Measurements from ENCODE around the gene KDM4C. TPM values are rescaled to one million over a fixed set of nuclear protein-coding genes. Genes with fewer than 3 reads are reported as not detected.
A peak's percentile ranks its signal among the peaks of the same experiment; 100 is the strongest.

The KDM4C gene
- total and polyA plus RNA-seq, 4 donors, result 18.9 to 69.5 (median 29.1) TPM

GRCh38 chr9:6818292-6818922, 60.6 kb downstream of the KDM4C start:
- no peak overlapping the region for H3K27ac ChIP-seq (ENCODE audit: low read depth, low read length)
- no peaks in the 10 kb centered on the region for H3K4me1 ChIP-seq (ENCODE audit: control insufficient read depth, insufficient read depth, low read length)
- no peaks in the 10 kb centered on the region for H3K9me3 ChIP-seq (ENCODE audit: control insufficient read depth, insufficient read depth, low read length)
- H3K4me3 ChIP-seq (ENCODE audit: low read depth, low read length), result no peak overlapping the region
- no CpG with 5 or more reads among the region's 4 CpGs for WGBS (ENCODE audit: insufficient coverage)
- H3K36me3 ChIP-seq (ENCODE audit: control insufficient read depth, insufficient read depth, low read length), result no peaks in the 10 kb centered on the region
- no peaks in the 10 kb centered on the region for H3K27me3 ChIP-seq (ENCODE audit: control insufficient read depth, insufficient read depth, low read length)
- no peak for DNase-seq (ENCODE audit: low read depth in 4 of 6, low spot score in 6 of 6)

- 86% methylated on average over 1 of the region's 2 CpGs for WGBS (ENCODE audit: insufficient coverage)
- no peak overlapping the region for H3K27ac ChIP-seq (ENCODE audit: low read depth, low read length)
- no peaks in the 10 kb centered on the region for H3K4me1 ChIP-seq (ENCODE audit: control insufficient read depth, insufficient read depth, low read length)
- H3K36me3 ChIP-seq (ENCODE audit: control insufficient read depth, insufficient read depth, low read length), result no peaks in the 10 kb centered on the region
- H3K4me3 ChIP-seq (ENCODE audit: low read depth, low read length), result no peak overlapping the region
- no peaks in the 10 kb centered on the region for H3K27me3 ChIP-seq (ENCODE audit: control insufficient read depth, insufficient read depth, low read length)
- no peaks in the 10 kb centered on the region for H3K9me3 ChIP-seq (ENCODE audit: control insufficient read depth, insufficient read depth, low read length)
- no peak for DNase-seq (ENCODE audit: low read depth in 4 of 6, low spot score in 6 of 6)
Measured at GRCh38 chr9:6819112-6819511, 61.3 kb downstream of the KDM4C start.

- Histone ChIP-seq H3K4me1 (ENCODE audit: control insufficient read depth, insufficient read depth, low read length) (no peaks in the 10 kb centered on the region), H3K27ac (ENCODE audit: low read depth, low read length) (no peak overlapping the region), H3K27me3 (ENCODE audit: control insufficient read depth, insufficient read depth, low read length) (no peaks in the 10 kb centered on the region), H3K36me3 (ENCODE audit: control insufficient read depth, insufficient read depth, low read length) (no peaks in the 10 kb centered on the region), H3K9me3 (ENCODE audit: control insufficient read depth, insufficient read depth, low read length) (no peaks in the 10 kb centered on the region), H3K4me3 (ENCODE audit: low read depth, low read length) (no peak overlapping the region)
- DNase-seq (ENCODE audit: low read depth in 4 of 6, low spot score in 6 of 6), result no peak
- WGBS (ENCODE audit: insufficient coverage), result no CpG with 5 or more reads among the region's 3 CpGs
Measured at GRCh38 chr9:6819529-6819928, 61.8 kb downstream of the KDM4C start.

GRCh38 chr9:6822696-6823095, 64.9 kb downstream of the KDM4C start:
- H3K4me1 ChIP-seq (ENCODE audit: control insufficient read depth, insufficient read depth, low read length), result no peaks in the 10 kb centered on the region
- no peak overlapping the region for H3K27ac ChIP-seq (ENCODE audit: low read depth, low read length)
- WGBS (ENCODE audit: insufficient coverage), result no CpG with 5 or more reads among the region's 3 CpGs
- no peak for DNase-seq (ENCODE audit: low read depth in 4 of 6, low spot score in 6 of 6)
- no peaks in the 10 kb centered on the region for H3K27me3 ChIP-seq (ENCODE audit: control insufficient read depth, insufficient read depth, low read length)
- H3K9me3 ChIP-seq (ENCODE audit: control insufficient read depth, insufficient read depth, low read length), result no peaks in the 10 kb centered on the region
- no peak overlapping the region for H3K4me3 ChIP-seq (ENCODE audit: low read depth, low read length)
- H3K36me3 ChIP-seq (ENCODE audit: control insufficient read depth, insufficient read depth, low read length), result no peaks in the 10 kb centered on the region

- H3K9me3 ChIP-seq (ENCODE audit: control insufficient read depth, insufficient read depth, low read length), result no peaks in the 10 kb centered on the region
- no peak overlapping the region for H3K4me3 ChIP-seq (ENCODE audit: low read depth, low read length)
- H3K27ac ChIP-seq (ENCODE audit: low read depth, low read length), result no peak overlapping the region
- 79% methylated on average over 2 of the region's 4 CpGs for whole genome bisulfite sequencing (ENCODE audit: insufficient coverage)
- no peaks in the 10 kb centered on the region for H3K36me3 ChIP-seq (ENCODE audit: control insufficient read depth, insufficient read depth, low read length)
- H3K27me3 ChIP-seq (ENCODE audit: control insufficient read depth, insufficient read depth, low read length), result no peaks in the 10 kb centered on the region
- H3K4me1 ChIP-seq (ENCODE audit: control insufficient read depth, insufficient read depth, low read length), result no peaks in the 10 kb centered on the region
- peak; percentile 62 to 95 (median 70) for DNase-seq (ENCODE audit: low read depth in 4 of 6, low spot score in 6 of 6)
Measured at GRCh38 chr9:6827439-6828145, 69.8 kb downstream of the KDM4C start.

DNA sequence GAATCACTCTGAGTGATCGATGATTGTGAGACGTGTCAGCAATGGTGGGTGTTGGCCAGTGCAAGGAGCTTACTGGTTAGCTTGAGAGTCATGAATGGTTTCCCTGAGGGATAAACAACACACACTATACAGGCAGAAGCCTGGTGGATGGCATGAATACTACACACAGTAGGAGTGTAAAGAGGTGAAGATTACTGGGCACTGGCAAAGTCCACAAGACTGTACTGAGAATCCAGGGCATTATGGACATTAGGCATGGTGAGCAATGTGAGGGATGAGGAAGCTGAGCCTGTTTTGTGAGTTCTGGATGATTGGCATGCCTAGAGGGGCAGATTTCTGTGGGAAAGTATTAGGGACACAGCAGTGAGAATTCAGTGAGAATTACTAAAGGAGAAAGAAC, 71.3 kb downstream of the KDM4C start:
- H3K27me3 ChIP-seq (ENCODE audit: control insufficient read depth, insufficient read depth, low read length), result no peaks in the 10 kb centered on the region
- H3K9me3 ChIP-seq (ENCODE audit: control insufficient read depth, insufficient read depth, low read length), result no peaks in the 10 kb centered on the region
- no CpG with 5 or more reads among the region's 2 CpGs for WGBS (ENCODE audit: insufficient coverage)
- no peak overlapping the region for H3K4me3 ChIP-seq (ENCODE audit: low read depth, low read length)
- peaks cover under 1% of the 10 kb centered on the region for H3K36me3 ChIP-seq (ENCODE audit: control insufficient read depth, insufficient read depth, low read length)
- H3K27ac ChIP-seq (ENCODE audit: low read depth, low read length), result no peak overlapping the region
- H3K4me1 ChIP-seq (ENCODE audit: control insufficient read depth, insufficient read depth, low read length), result no peaks in the 10 kb centered on the region
- DNase-seq (ENCODE audit: low read depth in 4 of 6, low spot score in 6 of 6), result no peak

- no peak for DNase-seq (ENCODE audit: low read depth in 4 of 6, low spot score in 6 of 6)
- no peaks in the 10 kb centered on the region for H3K9me3 ChIP-seq (ENCODE audit: control insufficient read depth, insufficient read depth, low read length)
- H3K36me3 ChIP-seq (ENCODE audit: control insufficient read depth, insufficient read depth, low read length), result peaks cover 5% of the 10 kb centered on the region
- H3K27ac ChIP-seq (ENCODE audit: low read depth, low read length), result no peak overlapping the region
- H3K4me1 ChIP-seq (ENCODE audit: control insufficient read depth, insufficient read depth, low read length), result no peaks in the 10 kb centered on the region
- H3K4me3 ChIP-seq (ENCODE audit: low read depth, low read length), result no peak overlapping the region
- no peaks in the 10 kb centered on the region for H3K27me3 ChIP-seq (ENCODE audit: control insufficient read depth, insufficient read depth, low read length)
Measured at GRCh38 chr9:6829536-6829935, 71.8 kb downstream of the KDM4C start.

DNA sequence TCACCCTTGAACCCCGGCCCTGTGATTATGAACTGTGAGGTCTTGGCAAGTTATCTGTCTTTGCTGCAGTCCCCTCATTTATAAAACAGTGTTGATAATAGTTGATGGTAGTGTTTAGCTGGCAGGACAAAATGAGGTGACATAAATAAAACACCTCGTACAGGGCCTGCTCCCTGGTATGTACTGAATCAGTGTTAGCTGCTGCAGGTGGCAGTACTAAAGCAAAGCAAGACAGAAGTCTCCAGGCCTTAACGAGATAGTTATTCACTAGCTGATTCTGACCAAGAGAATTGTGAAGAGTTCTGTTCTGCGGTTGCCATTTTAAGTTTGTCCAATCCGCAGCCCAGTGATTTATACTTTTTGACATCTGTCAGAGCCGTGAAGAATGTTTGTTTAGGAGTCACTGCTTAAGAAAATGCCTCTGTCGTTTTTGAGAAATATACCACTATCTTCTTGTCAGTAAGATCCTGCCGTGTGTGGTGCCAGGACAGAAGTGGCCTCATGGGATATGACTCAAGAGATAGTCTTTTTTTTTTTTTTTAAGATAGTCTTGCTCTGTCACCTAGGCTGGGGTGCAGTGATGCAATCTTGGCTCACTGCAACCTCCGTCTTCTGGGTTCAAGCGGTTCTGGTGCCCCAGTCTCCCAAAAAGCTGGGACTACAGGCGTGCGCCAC, 75.9 kb downstream of the KDM4C start:
- no peaks in the 10 kb centered on the region for H3K9me3 ChIP-seq (ENCODE audit: control insufficient read depth, insufficient read depth, low read length)
- WGBS (ENCODE audit: insufficient coverage), result 90% methylated on average over 8 of the region's 12 CpGs
- H3K36me3 ChIP-seq (ENCODE audit: control insufficient read depth, insufficient read depth, low read length), result peaks cover 13% of the 10 kb centered on the region
- DNase-seq (ENCODE audit: low read depth in 4 of 6, low spot score in 6 of 6), result no peak
- no peak overlapping the region for H3K4me3 ChIP-seq (ENCODE audit: low read depth, low read length)
- no peaks in the 10 kb centered on the region for H3K4me1 ChIP-seq (ENCODE audit: control insufficient read depth, insufficient read depth, low read length)
- no peaks in the 10 kb centered on the region for H3K27me3 ChIP-seq (ENCODE audit: control insufficient read depth, insufficient read depth, low read length)
- H3K27ac ChIP-seq (ENCODE audit: low read depth, low read length), result no peak overlapping the region

- no peaks in the 10 kb centered on the region for H3K27me3 ChIP-seq (ENCODE audit: control insufficient read depth, insufficient read depth, low read length)
- H3K4me3 ChIP-seq (ENCODE audit: low read depth, low read length), result no peak overlapping the region
- no peak for DNase-seq (ENCODE audit: low read depth in 4 of 6, low spot score in 6 of 6)
- no peaks in the 10 kb centered on the region for H3K4me1 ChIP-seq (ENCODE audit: control insufficient read depth, insufficient read depth, low read length)
- WGBS (ENCODE audit: insufficient coverage), result 97% methylated on average over 20 of the region's 20 CpGs
- peaks cover 13% of the 10 kb centered on the region for H3K36me3 ChIP-seq (ENCODE audit: control insufficient read depth, insufficient read depth, low read length)
- H3K27ac ChIP-seq (ENCODE audit: low read depth, low read length), result no peak overlapping the region
- no peaks in the 10 kb centered on the region for H3K9me3 ChIP-seq (ENCODE audit: control insufficient read depth, insufficient read depth, low read length)
Measured at GRCh38 chr9:6834306-6834705, 76.5 kb downstream of the KDM4C start.

DNA sequence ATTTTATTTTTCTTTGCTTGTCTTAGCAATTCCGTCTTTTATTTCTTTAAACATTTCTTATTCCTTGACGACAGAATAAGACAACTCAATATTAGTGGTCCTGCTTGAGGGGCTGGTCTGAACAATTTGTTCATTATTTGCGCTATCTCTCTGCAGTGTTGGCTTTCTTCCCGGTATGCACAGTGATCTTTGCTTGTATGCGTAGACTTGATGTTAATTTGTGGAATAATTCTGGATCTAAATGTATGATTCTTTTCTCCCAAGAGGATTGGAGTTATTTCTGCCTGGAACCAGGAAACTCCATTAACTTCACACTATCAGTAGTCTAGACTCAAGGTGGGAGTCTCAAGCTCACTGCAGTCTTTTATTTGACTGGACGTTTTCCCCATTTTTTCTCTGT, 80.4 kb downstream of the KDM4C start:
- no CpG with 5 or more reads among the region's 6 CpGs for WGBS (ENCODE audit: insufficient coverage)
- H3K27me3 ChIP-seq (ENCODE audit: control insufficient read depth, insufficient read depth, low read length), result no peaks in the 10 kb centered on the region
- no peak overlapping the region for H3K27ac ChIP-seq (ENCODE audit: low read depth, low read length)
- no peaks in the 10 kb centered on the region for H3K9me3 ChIP-seq (ENCODE audit: control insufficient read depth, insufficient read depth, low read length)
- no peak overlapping the region for H3K4me3 ChIP-seq (ENCODE audit: low read depth, low read length)
- no peaks in the 10 kb centered on the region for H3K4me1 ChIP-seq (ENCODE audit: control insufficient read depth, insufficient read depth, low read length)
- peak in 2 of 6 donors; percentile 37 to 49 for DNase-seq (ENCODE audit: low read depth in 4 of 6, low spot score in 6 of 6)
- peaks cover 13% of the 10 kb centered on the region for H3K36me3 ChIP-seq (ENCODE audit: control insufficient read depth, insufficient read depth, low read length)
